Measurements from ENCODE around the gene CPXM1.
"Not testable (repeated sequence)": the region's sequence is repeated elsewhere in the genome, so short reads cannot be mapped to it uniquely, and the experiment has no call there.

CPXM1 gene

DNA sequence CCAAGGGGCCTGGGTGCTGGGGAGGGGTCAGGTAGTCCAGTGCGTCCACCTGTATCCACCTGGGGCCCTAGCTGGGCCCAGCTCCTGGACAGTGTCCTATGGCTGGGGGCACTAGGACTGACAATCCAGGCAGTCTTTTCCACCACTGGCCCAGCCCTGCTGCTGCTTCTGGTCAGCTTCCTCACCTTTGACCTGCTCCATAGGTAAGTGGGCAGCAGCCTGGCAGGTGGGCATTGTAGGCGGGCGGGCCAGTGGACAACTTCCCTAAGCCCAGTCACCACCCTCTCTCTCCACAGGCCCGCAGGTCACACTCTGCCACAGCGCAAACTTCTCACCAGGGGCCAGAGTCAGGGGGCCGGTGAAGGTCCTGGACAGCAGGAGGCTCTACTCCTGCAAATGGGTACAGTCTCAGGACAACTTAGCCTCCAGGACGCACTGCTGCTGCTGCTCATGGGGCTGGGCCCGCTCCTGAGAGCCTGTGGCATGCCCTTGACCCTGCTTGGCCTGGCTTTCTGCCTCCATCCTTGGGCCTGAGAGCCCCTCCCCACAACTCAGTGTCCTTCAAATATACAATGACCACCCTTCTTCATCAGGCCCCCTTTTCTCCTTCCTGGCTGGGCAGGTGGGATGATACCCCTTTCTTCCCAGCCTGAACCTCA is 14.9 kb upstream of the CPXM1 start:
- H3K27me3 Mint-ChIP-seq: peaks cover 61% of the 10 kb centered on the region
- no peak overlapping the region for H3K4me3 Mint-ChIP-seq
- H3K27ac Mint-ChIP-seq: no peak overlapping the region
- ATAC-seq (no peak), DNase-seq (no peak)
- peaks cover 7% of the 10 kb centered on the region for H3K4me1 Mint-ChIP-seq
- H3K9me3 Mint-ChIP-seq: peaks cover 9 to 12% of the 10 kb centered on the region in 2 donors

DNA sequence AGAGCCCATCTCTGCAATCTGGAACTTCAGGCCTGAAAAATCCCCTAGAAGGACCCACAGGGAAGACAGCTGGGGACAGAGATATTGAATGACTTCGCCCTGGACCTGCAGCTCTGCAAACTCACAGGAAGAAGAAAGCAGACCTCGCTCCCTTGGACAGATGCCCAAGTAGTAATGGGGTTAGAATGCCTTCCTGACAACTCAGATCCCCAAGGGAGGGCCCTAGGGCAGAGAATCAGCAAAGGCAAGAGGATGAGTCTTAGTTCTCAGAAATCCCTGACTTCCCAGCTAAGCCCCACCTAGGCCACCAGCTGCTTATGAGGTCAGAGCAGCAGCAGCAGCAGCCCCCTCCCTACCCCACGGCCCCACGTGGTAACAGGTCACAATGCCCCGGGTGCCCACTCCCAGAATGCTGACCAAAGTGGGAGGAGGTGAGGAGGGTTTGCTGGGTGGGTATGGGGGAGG is 14.2 kb upstream of the CPXM1 start, which contains the start of gene C20orf141:
Gene C20orf141 (plus strand): TSS at position 401 of the 465 bp plus-strand sequence. CDS start 198 bp downstream, outside the sequence.
- Mint-ChIP-seq H3K27me3 (peaks cover 53% of the 10 kb centered on the region), H3K27ac (no peak within 1 kb of the TSS), H3K4me1 (no peaks in the 10 kb centered on the region), H3K9me3 (peaks cover 9 to 12% of the 10 kb centered on the region in 2 donors), H3K4me3 (no peak within 1 kb of the TSS)
- DNase-seq (no peak), ATAC-seq (no peak)

DNA sequence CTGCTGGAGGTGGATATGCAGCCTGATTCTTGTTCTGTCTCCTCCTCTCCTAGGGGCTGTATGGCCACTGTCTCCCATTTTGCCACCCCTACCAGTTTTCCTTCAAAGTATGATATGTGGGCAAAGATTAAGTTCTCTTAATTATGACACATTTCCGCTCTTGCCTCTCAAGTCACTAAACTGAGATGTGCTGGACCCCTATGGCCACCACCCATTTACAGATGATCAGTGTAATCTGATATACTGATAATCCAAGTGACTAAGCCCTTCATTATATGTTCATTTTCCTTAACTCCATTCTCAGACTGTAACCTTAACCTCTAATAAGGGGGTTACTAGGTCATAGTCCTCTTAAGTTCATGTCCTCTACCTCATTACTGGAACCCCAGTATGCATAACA is 13.6 kb upstream of the CPXM1 start:
- no peaks in the 10 kb centered on the region for H3K4me1 Mint-ChIP-seq
- H3K4me3 Mint-ChIP-seq: no peak overlapping the region
- DNase-seq: no peak
- no peak for ATAC-seq
- no peak overlapping the region for H3K27ac Mint-ChIP-seq
- peaks cover 9 to 12% of the 10 kb centered on the region in 2 donors for H3K9me3 Mint-ChIP-seq
- peaks cover 52% of the 10 kb centered on the region for H3K27me3 Mint-ChIP-seq

DNA sequence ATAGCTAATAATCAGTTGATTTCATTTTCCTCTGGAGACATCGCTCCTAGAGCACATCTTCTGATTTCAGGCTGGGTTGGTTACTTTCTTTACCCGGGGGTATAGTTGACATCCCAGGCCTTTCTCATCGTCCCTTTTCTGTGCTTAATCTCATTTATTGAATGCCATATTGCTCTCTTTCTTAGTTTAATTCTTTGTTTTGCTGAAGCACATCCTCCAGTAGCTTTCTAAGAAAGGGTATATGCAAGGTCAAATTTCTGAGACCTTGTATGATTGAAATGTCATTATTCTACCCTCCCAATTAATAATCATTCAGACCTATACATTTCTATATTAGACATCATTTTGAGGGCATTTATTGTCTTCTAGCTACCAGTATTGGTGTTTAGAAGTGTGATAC is 11.8 kb upstream of the CPXM1 start:
- no peak overlapping the region for H3K4me3 Mint-ChIP-seq
- H3K9me3 Mint-ChIP-seq: peaks cover 9 to 12% of the 10 kb centered on the region in 2 donors
- H3K4me1 Mint-ChIP-seq: no peaks in the 10 kb centered on the region
- H3K27ac Mint-ChIP-seq: no peak overlapping the region
- DNase-seq (no peak), ATAC-seq (no peak)
- H3K27me3 Mint-ChIP-seq: peaks cover 52% of the 10 kb centered on the region

DNA sequence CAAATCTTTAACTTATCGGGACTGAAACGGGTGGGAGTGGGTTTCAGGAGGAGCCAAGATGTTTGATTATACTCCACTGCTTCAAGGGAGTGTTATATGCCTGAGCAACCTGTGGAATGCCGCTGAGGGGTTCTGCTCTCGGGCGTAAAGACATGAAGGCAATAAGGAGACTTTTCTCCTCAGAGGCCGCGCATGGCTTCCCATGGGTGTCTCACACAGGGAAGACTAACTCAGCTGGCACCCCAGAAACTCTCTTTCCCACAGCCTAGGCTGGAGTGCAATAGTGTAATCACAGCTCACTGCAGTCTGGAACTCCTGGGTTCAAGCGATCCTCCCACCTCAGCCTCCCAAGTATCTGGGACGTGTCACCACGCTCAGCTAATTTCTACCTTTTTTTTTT is 9.3 kb upstream of the CPXM1 start:
- peaks cover 77% of the 10 kb centered on the region for H3K27me3 Mint-ChIP-seq
- DNase-seq (no peak), ATAC-seq (no peak)
- H3K4me3 Mint-ChIP-seq: no peak overlapping the region
- H3K27ac Mint-ChIP-seq: no peak overlapping the region
- peaks cover 9 to 12% of the 10 kb centered on the region in 2 donors for H3K9me3 Mint-ChIP-seq
- H3K4me1 Mint-ChIP-seq: no peaks in the 10 kb centered on the region

DNA sequence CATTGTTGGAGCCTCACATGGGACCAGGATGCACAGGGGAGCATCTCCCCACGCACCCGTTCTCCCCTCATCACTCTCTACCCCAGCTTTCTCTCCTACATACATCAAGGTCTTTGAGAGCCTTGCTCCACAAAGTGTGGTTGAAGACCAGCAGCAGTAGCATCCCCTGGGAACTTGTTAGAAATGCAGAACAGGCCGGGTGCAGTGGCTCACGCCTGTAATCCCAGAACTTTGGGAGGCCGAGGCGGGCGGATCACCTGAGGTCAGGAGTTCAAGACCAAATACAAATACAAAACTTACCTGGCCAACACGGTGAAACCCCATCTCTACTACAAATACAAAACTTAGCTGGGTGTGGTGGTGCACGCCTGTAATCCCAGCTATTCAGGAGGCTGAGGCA is 7.5 kb upstream of the CPXM1 start:
- H3K4me3 Mint-ChIP-seq, H3K4me1 Mint-ChIP-seq, DNase-seq, ATAC-seq, H3K27ac Mint-ChIP-seq: not testable (repeated sequence)
- Mint-ChIP-seq H3K9me3 (peaks cover 9 to 12% of the 10 kb centered on the region in 2 donors), H3K27me3 (peaks cover 77% of the 10 kb centered on the region)

DNA sequence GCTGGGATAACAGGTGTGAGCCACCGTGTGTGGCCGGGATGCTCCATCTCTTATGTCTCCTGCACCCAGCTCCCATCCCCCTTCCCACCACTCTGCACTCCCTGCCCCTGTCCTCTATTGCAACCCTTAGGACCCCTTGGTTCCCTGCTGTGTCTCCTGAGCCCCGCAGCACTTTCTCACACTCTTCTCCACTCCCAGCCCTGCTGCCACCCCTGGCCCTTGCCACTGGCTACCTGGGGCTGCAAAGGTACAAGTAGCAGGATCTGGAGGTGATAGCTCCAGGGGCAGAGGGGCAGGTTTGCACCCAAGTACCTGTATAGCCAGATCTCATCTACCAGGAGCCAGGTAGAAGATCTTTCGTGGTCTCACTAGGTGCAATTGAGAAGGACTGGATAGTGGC is 6.6 kb upstream of the CPXM1 start:
- Mint-ChIP-seq H3K4me3 (no peak overlapping the region), H3K9me3 (peaks cover 3 to 7% of the 10 kb centered on the region in 2 donors), H3K27ac (no peak overlapping the region), H3K27me3 (peaks cover 80% of the 10 kb centered on the region), H3K4me1 (no peaks in the 10 kb centered on the region)
- DNase-seq: no peak
- no peak for ATAC-seq

DNA sequence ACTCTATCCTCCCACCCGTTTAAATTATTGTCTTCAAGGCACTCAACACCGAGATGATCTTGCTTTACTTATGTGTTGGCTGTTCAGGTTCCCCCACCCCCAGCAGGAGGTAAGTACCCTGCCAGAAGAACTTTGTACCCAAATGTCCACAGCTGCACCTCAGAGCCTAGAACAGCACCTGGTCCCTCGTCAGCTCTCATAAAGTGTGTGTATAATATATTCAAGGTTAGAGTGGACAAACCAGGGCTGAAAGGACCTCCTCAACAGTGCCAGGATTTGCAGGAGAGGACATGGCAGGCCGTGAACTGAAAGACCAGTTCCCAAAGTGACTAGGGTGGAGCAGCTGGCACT is 5.9 kb upstream of the CPXM1 start:
- Mint-ChIP-seq H3K4me1 (peaks cover 2% of the 10 kb centered on the region), H3K4me3 (no peak overlapping the region), H3K27me3 (peaks cover 78% of the 10 kb centered on the region), H3K27ac (no peak overlapping the region), H3K9me3 (no peaks in the 10 kb centered on the region)
- ATAC-seq (no peak), DNase-seq (no peak)

DNA sequence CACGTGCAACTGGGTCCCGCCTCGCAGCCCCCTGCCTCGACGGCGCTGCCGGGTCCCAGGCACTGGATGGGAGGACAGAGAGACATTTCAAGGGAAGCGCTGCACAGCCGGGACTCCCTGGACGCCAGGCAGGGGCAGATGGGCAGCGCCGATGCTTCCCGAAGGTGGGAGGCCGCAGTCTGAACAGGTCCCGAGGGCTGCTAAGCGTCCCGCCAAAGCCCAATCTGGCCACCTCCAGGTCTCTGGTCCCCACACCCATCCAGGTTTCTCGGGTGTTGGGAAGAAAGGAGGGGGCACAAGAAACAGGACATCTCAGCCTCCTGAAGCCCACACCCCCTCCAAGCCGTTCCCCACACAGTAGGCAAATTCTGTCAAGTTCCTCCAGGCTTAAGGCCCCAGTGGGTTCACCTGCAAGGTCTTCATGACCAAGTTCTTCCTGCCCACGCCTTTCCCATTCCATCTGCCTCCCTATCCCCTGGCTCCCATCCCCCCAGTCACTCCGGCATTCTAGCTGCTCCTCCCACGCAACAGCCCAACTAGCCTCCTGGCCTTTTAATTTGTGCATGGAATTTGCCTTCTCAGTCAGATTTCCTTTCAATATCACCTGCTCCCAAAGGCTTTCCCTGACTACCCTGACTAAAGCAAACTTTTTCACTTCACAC is 5.4 kb upstream of the CPXM1 start:
- DNase-seq (no peak), ATAC-seq (no peak)
- Mint-ChIP-seq H3K27ac (no peak overlapping the region), H3K27me3 (peaks cover 78% of the 10 kb centered on the region), H3K9me3 (no peaks in the 10 kb centered on the region), H3K4me1 (peaks cover 7% of the 10 kb centered on the region), H3K4me3 (no peak overlapping the region)

DNA sequence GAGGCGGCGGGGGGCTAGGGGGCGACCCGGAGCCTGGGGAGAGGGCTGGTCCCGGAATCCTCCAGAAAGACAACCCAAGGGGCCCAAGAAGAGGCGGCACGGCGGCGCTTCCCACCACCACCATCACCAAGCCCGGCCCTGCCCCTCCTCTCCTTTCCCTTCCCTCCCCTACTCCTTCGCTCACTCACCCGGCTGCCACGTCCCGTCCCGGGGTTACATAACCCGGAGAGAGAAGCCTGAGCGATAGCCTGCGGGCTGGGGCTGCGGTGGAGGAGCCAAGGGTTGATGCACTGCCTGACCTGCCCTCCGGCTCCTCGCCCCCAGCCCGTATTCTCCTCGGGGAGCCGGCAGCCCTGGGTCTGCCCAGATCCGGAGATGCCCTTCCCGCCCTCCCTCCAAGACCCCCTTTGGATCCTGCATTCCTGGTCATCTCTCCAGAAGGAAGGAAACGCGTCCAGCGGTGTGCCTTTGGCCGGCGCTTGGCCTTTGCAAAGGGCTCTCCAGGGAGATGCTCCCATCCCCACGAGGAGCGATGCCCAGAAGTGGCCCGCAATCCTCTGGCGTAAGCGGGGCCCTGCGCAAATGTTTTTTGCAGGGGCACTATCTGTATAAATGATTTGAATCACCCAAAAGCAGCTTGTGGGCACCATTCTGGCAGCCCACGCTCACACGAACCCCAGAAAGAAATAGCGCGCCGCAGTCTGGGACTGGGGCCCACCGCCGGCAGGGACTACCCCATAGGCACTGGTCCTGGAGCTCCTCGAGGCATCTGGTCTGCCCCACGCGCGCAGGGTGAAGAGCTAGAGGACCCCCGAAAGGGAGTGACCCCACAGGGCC is 4.6 kb upstream of the CPXM1 start:
- no peak for DNase-seq
- Mint-ChIP-seq H3K9me3 (no peaks in the 10 kb centered on the region), H3K4me1 (peaks cover 13% of the 10 kb centered on the region), H3K27me3 (peaks cover 84% of the 10 kb centered on the region), H3K4me3 (no peak overlapping the region), H3K27ac (no peak overlapping the region)
- ATAC-seq: no peak

DNA sequence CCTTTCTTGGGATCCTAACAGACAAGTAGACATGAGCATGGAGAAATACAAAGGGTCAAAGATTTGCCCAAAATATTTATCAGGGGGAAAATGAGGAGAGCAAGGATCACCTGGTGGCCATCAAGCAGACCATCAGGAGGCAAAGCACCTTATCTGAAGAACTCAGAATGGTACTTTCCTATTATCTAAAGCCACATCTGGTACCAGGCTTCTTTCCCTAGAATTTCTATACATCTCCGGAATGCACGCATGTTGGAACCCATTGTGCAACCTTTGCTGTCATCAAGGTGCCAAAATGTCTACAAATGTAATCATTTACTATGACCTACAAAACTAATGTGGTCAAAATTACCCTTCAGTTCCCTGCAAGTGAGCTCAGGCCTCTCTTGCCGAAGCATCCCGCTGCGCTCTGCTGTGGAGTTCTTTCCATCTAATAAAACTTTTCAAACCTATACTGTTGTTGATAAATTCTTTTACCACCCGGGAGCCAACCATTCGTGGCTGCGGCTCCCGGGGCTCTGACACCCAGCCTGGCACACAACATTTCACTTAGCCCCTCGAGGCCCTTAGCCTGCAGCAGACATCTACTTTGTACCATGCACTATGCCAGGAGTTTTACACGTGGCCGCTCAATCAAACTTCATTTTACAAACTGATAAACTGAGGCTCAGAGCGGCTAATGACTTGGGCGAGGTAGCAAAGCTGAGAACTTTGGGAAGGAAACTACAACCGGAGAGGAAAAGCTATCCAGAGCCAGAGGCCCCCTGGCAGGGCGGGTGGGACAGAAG is 3.8 kb upstream of the CPXM1 start:
- DNase-seq (no peak), ATAC-seq (no peak)
- peaks cover 89% of the 10 kb centered on the region for H3K27me3 Mint-ChIP-seq
- no peak overlapping the region for H3K27ac Mint-ChIP-seq
- peaks cover 21% of the 10 kb centered on the region for H3K4me1 Mint-ChIP-seq
- H3K4me3 Mint-ChIP-seq: no peak overlapping the region
- no peaks in the 10 kb centered on the region for H3K9me3 Mint-ChIP-seq

DNA sequence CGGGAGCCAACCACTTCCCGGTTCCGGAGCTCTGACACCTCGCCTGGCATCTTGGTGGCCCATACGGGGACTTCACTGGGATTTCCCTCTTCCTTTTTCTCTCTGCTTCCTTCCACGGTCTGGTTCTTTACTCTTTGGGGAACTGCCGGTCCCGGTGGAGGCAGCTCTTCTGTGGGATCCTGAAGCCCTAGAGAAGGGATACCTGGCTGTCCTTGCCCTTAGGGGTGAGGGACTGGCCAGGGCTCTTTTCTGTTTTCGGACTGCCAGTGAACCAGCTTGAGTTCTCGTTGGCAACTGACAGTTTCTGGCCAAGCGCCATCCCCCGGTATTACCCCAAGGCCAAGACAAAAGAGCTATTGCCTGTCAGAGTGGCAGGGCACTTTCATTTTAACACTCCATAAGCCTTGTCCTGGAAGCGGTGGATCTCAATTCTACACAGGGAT is 880 bp upstream of the CPXM1 start:
- Mint-ChIP-seq H3K27me3 (peaks cover 87% of the 10 kb centered on the region), H3K27ac (no peak overlapping the region), H3K4me1 (peaks cover 38% of the 10 kb centered on the region), H3K4me3 (peak overlapping the region; percentile 84 to 90), H3K9me3 (no peaks in the 10 kb centered on the region)
- ATAC-seq: peak; percentile 2
- DNase-seq: no peak

DNA sequence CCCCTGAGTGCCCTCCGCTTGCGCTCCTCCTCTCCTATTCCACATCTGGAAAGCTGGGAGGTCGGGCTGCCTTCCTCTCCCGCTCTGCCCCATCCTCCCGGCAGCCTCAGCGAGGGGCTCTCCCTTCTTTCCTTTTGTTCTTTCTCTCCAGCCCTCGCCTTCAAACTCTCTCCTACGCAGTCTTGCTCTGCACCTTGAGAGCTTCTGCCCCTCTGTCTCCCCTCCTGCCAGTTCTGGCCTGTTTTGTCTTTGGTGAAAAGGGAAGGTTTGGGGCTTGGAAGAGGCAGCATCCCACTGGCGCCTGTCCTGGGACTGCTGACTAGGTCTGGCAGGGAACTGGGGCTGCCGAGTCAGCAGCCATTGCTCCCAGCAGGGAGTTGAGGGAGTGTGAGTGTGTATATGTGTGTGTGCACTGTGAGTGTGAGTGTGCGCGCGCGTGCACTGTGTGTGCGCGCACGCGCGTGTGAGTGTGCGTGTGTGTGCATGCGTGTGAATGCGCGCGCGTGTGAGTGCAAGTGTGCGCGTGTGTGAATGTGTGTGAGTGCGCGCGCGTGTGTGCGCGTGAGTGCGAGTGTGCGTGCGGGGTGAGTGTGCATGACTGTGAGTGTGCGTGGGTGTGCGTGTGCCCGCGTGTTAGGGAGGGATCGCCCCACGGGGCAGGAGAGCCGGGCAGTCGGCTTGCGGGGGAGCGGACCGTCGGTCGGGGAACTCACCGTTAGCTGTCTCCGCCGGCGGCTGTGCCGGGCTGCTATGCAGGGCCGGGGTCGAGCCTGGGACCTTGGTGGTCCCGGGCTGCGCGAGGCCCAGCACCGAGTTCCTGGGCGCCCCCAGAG is 523 bp downstream of the CPXM1 start:
- peaks cover 38% of the 10 kb centered on the region for H3K4me1 Mint-ChIP-seq
- no peaks in the 10 kb centered on the region for H3K9me3 Mint-ChIP-seq
- peak; percentile 15 for ATAC-seq
- DNase-seq: no peak
- peak overlapping the region; percentile 91 for H3K4me3 Mint-ChIP-seq
- H3K27me3 Mint-ChIP-seq: peaks cover 73% of the 10 kb centered on the region
- H3K27ac Mint-ChIP-seq: peak overlapping the region; percentile 49 to 90

DNA sequence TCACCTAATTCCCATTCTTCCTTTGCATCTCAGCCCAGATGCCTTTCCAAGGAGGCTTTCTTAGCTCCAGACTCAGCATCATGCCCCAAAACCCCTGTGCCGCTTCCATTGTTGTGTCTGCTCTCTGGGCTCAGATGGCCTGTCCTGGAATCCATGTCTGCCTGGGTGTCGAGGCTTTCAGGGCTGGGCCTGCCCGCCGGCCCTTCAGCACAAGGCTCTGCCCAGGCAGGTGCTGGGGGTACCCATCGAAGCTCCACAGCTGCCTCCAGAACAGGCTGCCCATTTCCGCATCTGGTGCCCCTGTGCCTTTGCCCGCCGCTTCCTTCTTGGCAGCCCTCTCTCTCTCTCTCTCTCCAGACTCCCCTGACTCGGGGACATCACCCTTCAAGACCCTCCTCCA is 1.2 kb downstream of the CPXM1 start:
- DNase-seq (no peak), ATAC-seq (no peak)
- H3K4me3 Mint-ChIP-seq: peak overlapping the region; percentile 91
- H3K9me3 Mint-ChIP-seq: no peaks in the 10 kb centered on the region
- H3K27ac Mint-ChIP-seq: peak overlapping the region; percentile 2 to 90
- H3K4me1 Mint-ChIP-seq: peaks cover 38% of the 10 kb centered on the region
- peaks cover 67% of the 10 kb centered on the region for H3K27me3 Mint-ChIP-seq

Data from stimulated activated naive CD8-positive, alpha-beta T cell treated with anti-CD3 and anti-CD28 coated beads, Interleukin-15, amount 100 ng/mL, for 72 hours (primary cell).